NCI-H82 treated with DMSO at 0.1 percent for 48 hours (cell line): Measurements from ENCODE around the gene FAM149B1.
A peak's percentile ranks its signal among the peaks of the same experiment; 100 is the strongest.
"Not testable (repeated sequence)": the region's sequence is repeated elsewhere in the genome, so short reads cannot be mapped to it uniquely, and the experiment has no call there.

Source experiments
- DNase-seq: peaks from one replicate; lab custom pipeline; 2025; ENCODE audit not compliant: unreplicated experiment; lab: John Stamatoyannopoulos, UW

Gene FAM149B1

DNA sequence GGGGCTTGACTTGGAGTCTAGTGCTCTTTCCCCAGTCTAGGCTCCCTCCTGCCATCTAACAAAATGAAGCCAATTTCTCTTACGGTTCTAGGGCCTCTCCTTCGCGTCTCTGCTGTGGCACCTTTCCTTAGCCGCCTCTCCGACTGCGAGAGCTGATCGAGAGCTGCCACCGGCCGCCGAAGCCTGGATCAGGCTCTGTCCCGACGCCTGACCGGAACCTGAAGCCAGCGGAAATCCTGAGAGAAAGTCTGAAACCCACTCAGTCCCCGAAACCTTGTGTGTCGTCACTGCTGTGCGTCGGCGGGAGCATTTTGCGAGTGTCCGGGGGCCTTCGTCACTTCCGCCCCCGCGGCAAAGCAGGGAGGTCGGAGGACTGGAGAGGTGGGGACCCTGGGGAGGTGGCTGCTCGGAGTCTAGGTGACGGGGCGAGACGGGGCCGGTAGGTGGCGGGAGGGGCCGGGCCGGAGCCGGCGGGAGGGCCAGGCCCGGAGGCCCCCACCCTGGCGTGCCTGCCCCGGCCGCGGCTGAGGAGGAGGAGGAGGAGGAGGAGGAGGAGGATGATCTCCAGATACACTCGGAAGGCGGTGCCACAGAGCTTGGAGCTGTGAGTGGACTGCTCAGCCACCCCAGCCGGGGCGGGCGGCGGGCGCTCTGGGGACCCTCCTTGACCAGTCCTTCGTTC, at the start of gene FAM149B1, which contains the start of gene ECD:
TSS of gene FAM149B1 (plus strand) at position 337 of the 682 bp plus-strand sequence. CDS start at position 558, 221 bp downstream.
TSS of gene ECD (minus strand) at position 226 of the 682 bp plus-strand sequence. CDS start 4,071 bp downstream, outside the sequence.
- DNase-seq, result peak; percentile 72

DNA sequence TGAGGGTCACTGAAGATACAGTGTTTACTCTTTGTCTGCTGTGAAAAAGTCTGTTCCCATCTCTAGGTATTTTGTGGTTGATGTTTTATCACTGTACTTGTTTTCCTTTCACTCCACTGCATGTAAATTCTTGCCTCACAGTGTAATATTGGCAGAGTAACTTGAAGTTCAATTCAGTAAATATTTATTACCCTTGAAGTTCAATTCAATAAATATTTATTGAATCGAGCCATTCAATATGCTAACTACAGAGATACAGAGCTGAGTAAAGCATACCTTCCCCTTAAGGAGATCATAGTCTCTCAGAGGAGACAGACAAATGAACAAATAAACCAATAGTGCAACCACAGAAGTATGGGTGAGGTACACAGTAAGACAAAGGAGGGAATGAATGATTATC, 48.5 kb upstream of the FAM149B1 start:
- no peak for DNase-seq

DNA sequence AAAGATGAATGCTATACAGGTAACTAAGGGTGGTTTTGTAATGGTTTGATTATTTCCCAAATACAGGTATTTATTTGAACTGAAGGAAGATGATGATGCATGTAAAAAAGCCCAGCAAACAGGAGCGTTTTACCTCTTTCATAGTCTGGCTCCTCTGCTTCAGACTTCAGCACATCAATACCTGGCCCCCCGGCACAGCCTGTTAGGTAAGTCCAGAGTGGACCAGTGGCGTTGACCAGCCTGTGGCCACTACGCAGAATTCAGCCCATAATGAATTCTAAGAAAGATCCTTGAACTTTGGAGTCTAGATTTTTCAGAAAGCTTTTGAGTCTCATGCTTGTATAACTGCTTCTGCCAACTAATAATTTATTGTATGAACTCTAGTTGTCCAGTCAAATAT, 48.0 kb upstream of the FAM149B1 start:
- no peak for DNase-seq

DNA sequence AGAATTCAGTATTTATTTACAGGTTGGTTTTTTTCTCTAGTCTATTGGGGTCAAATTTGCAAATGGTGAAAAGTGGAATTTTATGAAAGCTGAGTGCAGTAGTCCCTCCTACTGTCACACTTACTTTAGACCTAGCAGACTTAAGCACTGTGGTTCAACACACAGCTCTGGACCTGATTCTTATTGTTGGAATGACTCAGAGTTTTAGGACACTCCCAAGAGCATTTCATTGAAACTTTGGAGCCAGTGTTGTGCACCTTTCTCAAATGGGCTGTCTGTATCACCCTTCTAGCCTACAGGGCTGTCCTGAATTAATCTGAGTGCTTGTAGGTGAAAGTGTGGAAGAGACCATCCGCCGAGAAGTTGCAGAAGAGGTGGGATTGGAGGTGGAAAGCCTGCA, 41.6 kb upstream of the FAM149B1 start:
- no peak for DNase-seq

DNA sequence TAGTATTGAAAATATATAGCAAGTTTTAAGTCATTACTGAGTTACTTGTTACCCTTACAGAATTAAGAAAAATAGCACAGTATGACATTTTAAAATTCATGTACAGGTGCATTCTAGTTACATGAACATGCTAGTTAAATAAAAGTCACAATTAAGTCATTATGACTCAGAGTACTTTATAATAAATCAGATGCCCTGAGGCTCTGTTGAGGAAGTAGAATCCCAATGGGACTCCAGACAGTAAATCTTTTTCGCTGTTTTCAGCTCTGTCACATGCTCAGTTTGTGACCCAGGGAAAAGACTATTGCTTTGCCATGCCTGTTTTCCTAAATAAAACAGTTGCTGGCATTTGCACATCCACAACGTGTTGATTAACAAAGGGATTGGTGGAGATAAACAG, 36.6 kb upstream of the FAM149B1 start:
- DNase-seq, result no peak

DNA sequence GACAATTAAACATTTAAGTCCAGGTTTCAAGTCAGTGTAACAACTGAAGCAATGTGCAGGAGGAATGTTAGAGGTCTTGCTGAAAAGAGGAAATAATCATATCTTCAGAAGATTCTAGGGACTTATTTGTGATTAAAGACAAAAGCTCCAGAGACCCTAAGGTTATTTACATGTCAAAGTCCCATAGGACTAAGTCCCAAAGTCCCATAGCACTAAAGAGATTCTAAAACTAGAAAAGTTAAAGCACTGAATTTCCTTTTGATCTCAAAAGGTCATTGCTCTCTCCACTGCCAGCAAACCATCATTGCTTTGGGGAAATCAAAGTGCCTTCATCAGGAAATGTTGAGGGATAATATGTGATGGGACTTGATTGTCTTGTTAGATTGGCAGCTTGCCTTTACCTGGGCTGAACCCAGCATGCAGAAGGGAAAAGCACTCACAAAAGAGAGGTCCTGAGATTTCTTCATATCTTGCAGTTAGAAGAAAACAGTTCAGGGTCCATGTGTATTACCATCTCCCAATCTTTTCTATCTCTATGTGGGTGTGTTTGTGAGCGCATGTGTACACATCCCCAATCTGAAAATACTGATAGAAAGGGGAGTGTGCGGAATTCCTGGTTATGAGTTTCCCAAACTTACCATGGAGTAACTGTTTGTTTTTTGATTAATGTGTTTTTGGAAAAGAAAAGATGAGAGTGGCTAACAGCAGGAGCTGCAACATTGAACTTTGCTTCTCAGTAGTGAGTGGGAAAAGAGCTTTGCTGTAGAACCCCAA, 35.8 kb upstream of the FAM149B1 start:
- no peak for DNase-seq

DNA sequence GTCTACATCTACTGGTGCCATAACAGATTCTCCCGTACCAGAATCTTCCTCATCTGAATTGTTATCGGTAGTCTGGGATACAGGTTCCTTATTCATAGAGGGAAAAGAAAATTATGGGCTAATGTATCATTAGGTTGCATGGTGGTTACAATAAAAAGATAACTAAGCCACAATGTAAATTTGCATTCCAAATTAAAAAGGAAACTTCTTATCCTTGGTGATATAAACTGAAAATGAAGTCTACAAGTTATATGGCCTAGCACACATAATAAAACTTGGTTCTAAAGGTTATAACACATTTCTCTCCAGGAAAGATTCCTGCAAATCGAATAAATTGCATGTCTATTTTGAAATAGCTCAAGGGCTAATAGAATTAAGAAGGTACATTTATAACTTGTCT, 33.2 kb upstream of the FAM149B1 start:
- no peak for DNase-seq

DNA sequence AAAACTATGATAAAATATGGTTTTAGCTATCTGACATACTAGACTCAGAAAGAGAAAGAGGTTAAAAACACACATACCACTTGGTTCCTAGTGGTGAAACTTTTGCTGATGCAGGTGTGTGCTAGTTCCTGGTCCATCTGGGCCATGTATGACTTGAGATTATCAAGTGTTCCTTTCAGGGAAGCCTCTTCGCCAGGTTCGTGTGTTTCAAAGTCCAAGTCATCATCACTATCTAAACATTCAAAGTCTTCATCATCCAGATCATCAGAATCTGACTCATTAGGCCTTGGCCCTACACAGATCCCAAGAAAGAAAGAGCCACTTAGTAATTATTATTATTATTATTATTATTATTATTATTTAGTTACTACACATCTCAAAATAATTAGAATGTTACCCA, 31.3 kb upstream of the FAM149B1 start:
- DNase-seq, result no peak

DNA sequence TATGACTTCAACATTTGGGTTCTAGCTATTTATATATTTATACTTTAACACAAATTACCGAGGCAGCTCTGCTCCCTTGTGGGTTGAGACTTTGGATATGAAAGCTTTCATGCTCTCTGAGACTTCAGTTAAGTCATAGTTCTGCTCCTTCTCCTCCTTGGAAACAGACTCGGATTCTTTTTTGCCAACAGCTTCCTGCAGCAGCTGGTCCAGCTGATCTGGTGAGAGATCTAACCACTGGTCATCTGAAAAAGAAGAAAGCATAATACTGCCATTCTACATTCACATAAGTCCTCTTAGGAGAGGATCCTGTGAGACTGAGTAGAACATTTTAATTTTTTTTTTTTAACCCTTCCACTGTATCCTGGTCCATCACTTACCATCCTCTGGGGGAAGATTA, 28.7 kb upstream of the FAM149B1 start:
- DNase-seq, result no peak

DNA sequence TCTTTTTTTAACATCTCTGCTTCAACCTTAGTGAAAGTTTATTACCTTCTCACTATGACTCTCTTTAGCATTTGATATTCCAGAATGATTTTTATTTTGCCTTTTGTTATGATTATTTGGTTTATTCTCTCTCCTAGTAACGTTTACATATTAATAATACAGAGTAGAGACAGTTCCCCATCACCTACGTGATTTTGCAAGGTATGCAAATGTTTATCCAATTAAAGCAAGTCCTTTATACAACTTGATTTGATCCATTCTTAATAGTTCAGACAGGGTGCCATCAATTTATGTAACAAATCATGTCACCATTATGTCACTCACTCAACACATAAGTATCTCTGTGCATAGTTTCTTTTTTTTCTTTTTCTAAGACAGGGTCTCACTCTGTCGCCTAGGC, 26.3 kb upstream of the FAM149B1 start:
- DNase-seq, result no peak

DNA sequence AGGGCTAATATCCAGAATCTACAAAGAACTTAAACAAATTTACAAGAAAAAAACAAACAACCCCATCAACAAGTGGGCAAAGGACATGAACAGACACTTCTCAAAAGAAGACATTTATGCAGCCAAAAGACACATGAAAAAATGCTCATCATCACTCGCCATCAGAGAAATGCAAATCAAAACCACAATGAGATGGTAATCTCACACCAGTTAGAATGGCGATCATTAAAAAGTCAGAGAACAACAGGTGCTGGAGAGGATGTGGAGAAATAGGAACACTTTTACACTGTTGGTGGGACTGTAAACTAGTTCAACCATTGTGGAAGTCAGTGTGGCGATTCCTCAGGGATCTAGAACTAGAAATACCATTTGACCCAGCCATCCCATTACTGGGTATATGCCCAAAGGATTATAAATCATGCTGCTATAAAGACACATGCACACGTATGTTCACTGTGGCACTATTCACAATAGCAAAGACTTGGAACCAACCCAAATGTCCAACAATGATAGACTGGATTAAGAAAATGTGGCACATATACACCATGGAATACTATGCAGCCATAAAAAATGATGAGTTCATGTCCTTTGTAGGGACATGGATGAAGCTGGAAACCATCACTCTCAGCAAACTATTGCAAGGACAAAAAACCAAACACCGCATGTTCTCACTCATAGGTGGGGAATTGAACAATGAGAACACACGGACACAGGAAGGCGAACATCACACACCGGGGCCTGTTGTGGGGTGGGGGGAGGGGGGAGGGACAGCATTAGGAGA, 17.1 kb upstream of the FAM149B1 start:
- DNase-seq, result not testable (repeated sequence)

DNA sequence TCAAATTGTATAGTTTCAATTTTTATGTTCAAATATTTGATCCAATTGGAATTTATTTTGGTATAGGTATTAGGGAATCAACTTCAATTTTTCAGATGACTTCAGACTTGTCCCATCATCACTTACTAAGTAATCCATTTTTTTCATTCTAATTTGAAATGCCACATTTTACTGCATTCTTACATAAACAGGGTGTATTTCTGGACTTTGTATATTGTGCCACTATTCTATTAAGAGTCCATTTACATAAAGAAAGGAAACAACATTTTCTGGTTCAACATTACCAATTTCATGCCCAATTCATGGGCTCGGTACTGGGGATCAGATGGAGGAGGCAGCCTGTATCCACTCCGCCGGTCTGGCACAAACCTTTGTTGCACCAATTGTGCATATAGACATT, 15.9 kb upstream of the FAM149B1 start:
- DNase-seq, result no peak

DNA sequence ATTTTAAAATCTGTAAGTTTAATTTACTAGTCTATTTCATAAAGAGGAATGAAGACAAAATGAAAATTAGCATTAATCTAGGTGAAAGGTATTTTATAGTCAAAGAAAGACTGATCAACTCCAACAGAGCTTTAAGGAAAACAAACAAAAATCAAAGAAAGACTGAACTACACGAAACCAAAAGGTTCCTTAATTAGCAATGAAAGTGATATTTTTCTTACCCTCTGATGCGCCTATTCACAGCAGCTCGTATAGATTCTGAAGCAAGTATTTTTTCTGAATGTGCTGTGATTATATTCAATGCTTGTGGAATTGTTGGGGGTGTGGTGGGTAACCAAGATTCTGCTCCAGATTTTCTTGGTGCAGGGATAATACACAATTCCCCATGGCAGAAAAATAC, 11.9 kb upstream of the FAM149B1 start:
- DNase-seq, result no peak

DNA sequence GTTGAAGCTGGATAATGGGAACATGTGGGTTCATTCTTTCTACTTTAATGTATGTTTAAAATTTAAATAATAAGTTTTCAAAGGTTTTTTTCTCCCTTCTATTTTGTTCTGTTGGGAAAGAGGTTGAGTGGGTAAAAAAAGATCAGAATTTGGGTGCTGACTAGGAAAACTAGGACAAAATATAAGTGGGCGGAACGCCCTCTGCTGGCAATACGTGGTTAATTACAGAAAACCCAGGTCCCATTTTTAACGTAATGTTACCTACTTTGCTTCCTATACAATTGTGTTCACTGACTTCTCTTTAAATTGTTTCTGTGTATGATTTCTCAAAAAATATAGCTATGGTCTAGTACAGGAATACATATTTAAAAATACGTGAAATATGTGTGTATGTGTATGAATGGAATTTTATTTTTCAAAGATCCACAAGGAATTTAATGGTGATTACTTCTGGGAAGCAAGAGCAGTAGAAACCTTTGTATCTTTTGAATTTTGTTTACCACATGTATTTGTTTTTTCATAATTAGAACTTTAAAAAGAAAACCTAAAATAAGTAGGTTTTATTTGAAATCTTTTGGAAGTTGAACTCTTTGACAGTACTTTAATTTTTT, 8.8 kb upstream of the FAM149B1 start:
- DNase-seq, result no peak

DNA sequence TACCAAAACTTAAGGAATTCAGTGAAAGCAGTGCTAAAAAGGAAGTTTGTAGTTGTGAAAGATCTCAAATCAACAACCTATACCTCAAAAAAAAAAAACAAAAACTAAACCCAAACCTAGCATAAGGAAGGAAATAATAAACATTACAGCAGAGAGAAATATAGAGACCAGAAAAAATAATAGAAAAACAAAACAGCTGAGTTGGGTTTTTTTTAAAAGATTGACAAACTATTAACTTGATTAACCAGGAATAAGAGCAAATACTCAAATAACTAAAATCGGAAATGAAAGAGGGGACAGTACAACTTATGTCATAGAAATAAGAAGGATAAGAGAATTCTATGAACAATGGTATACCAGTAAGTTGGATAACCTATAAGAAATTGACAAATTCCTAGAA, 6.8 kb upstream of the FAM149B1 start:
- DNase-seq, result no peak

DNA sequence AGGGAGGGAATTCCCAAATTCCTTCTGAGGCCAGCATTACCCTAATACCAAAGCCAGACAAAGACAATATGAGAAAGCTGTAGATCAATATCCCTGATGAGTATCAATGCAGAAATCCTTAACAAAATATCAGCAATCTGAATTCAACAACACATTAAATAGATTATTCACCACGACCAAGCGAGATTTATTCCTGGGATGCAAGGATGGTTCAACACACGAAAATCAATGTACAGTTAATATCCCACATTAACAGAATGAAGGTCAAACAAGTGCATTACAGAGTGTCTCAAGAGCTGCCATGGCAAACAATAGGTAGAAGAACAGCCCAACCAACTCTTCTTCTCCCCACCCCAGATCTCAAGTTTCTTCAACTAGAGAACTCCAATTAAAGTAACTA, 6.3 kb upstream of the FAM149B1 start:
- DNase-seq, result no peak

DNA sequence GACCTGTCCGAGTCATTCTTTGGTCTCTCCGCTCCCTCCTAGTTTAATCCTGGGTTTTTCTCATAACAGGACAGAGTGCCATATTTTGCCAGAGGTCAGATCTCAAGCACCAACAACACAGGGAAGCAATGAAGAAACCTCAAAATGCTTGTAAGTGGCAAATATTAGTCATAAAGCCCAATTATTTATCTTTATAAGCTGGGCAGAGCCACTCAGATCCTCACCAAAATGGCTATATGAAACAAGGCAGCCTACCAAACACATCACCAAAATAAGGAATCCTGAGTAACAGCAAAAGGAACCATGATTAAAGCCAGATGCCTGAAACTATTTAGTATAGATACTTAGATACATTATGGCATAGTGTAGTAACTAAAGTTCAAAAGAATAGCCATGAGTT, 4.8 kb upstream of the FAM149B1 start:
- no peak for DNase-seq

DNA sequence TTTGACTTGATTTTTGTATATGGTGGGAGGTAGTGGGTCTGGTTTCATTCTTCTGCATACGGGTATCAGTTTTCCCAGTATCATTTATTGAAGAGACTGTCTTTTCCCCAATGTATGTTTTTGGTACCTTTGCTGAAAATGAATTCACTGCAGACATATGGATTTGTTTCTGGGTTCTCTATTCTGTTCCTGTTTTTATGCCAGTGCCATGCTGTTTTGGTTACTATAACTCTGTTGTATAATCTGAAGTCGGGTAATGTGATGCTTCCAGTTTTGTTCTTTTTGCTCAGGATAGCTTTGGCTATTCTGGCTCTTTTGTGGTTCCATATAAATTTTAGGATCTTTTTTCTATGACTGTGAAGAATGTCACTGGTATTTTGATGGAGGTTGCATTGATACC, 947 bp upstream of the FAM149B1 start:
- DNase-seq, result no peak

DNA sequence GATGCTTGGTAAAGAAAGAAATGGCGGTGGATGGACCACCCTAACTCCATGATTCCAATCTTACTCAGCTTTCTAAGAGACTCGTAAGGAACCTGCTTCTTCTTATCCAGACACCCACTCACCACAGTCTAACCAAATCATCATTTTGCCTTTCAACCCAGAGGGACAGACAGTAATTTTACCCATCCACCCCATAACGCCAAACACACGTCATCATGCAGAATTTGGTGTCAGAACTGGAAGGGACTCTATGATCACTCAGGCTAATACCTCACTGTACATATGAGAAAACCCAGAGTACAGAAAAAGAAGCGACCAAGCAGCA, 499 bp upstream of the FAM149B1 start:
- DNase-seq, result no peak

DNA sequence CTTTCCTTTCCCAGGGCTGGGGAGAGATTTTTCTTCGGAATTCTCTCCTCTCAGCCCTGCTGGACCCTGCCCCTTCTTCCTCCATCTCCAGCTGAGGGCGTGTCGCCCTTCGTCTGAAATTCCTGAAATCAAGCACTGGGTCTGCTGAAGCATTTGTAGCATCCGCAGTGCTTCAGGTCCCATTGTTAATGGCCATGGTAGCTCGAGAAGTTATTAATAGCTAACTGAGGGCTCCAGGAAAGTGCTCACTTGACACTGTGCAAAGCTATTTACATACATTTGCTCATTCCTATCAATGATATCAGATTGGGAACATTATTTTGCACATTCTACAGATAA, 515 bp downstream of the FAM149B1 start:
- DNase-seq, result no peak

DNA sequence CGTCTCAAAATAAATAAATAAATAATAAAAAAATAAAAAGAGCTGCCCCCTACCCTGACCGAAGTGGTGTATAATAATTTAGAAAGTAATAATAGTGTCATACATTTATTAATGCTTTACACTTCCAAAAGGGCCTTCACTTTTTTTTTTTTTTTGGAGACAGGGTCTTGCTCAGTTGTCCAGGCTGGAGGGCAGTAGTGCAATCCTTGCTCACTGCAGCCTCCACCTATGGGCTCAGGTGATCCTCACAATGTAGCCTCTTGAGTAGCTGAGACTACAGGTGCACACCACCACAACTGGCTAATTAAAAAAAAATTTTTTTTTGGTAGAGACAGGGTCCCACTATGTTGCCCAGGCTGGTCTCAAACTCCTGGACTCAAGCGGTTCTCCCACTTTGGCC, 1.4 kb downstream of the FAM149B1 start:
- DNase-seq, result no peak

DNA sequence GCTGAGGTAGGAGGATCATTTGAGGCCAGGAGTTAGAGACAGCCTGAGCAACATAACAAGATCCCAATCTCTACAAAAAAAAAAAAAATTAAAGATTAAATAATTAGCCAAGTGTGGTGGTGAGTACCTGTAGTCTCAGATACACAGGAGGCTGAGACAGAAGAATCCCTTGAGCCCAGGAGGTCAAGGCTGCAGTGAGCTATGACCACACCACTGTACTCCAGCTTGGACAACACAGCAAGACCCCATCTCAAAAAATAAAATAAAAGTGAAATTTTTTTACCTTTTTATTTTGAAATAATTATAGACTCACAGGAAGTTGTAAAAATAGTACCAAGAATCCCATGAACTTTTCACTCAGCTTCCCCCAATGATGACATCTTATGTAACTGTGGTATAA, 4.9 kb downstream of the FAM149B1 start:
- DNase-seq, result no peak
